HFF-Myc (cell line): ENCODE results near the gene RPS27A.
"Not testable (repeated sequence)": the region's sequence is repeated elsewhere in the genome, so short reads cannot be mapped to it uniquely, and the experiment has no call there.

ENCODE experiments used
- DNase-seq: peaks from one replicate; pipeline ENCODE4 v3.0.0-alpha.2; 2011; ENCODE audit warnings: low read depth; ENCODE audit errors: extremely low read depth
- H3K4me3 ChIP-seq: replicated peaks from 2 replicates; pipeline ENCODE4 v1.5.1; 2011; ENCODE audit warnings: low read depth, mild to moderate bottlenecking, control low read depth, low read length
- TF ChIP-seq, protein P1 (sequence below): IDR thresholded peaks from 2 replicates; pipeline ENCODE4 v1.5.1; 2012; ENCODE audit warnings: mild to moderate bottlenecking, low read depth, low read length, control low read depth; ENCODE audit errors: missing control alignments

RPS27A gene

GRCh38 chr2:55223958-55224760 is 8.3 kb upstream of the RPS27A start:
- peak overlapping the region; percentile 44; the same call in 1 of the 2 replicates for H3K4me3 ChIP-seq
- DNase-seq = no peak
- TF ChIP-seq, protein P1, sequence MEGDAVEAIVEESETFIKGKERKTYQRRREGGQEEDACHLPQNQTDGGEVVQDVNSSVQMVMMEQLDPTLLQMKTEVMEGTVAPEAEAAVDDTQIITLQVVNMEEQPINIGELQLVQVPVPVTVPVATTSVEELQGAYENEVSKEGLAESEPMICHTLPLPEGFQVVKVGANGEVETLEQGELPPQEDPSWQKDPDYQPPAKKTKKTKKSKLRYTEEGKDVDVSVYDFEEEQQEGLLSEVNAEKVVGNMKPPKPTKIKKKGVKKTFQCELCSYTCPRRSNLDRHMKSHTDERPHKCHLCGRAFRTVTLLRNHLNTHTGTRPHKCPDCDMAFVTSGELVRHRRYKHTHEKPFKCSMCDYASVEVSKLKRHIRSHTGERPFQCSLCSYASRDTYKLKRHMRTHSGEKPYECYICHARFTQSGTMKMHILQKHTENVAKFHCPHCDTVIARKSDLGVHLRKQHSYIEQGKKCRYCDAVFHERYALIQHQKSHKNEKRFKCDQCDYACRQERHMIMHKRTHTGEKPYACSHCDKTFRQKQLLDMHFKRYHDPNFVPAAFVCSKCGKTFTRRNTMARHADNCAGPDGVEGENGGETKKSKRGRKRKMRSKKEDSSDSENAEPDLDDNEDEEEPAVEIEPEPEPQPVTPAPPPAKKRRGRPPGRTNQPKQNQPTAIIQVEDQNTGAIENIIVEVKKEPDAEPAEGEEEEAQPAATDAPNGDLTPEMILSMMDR = no peak

GRCh38 chr2:55224761-55225261 is 7.7 kb upstream of the RPS27A start:
- DNase-seq = no peak
- no peak overlapping the region for H3K4me3 ChIP-seq
- TF ChIP-seq, protein P1 = no peak

DNA sequence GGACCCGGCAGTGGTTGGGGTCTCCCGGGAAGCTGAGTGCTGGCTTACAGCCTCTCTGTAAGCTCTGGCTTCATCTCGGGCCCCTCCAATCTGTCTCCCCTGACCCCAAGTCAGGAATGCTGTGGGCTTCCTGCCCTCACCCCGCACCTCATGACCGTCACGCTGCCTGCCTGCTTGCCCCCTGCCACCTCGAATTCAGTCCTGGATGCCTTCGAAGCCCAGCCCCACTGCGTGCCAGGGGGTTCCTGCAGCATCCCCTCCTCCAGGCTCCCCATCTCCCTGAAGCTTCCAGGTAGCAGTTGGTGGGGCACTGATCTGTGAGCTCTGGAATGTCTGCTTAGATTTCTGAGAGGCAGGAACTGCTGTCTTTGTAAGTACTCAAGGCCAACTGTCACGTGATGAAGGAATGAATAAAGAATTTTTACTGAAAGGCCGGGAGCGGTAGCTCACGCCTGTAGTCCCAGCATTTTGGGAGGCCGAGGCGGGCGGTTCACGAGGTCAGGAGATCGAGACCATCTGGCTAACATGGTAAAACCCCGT is 6.9 kb upstream of the RPS27A start:
- DNase-seq = no peak
- TF ChIP-seq, protein P1 = no peak
- H3K4me3 ChIP-seq = no peak overlapping the region

- DNase-seq, H3K4me3 ChIP-seq: not testable (repeated sequence)
Observed at GRCh38 chr2:55227437-55228225, 4.9 kb upstream of the RPS27A start.

- DNase-seq = no peak
- TF ChIP-seq, protein P1 = no peak
- no peak overlapping the region for H3K4me3 ChIP-seq
Observed at GRCh38 chr2:55228226-55228563, 4.3 kb upstream of the RPS27A start.

GRCh38 chr2:55229221-55229620 is 3.3 kb upstream of the RPS27A start:
- no peak for DNase-seq
- no peak overlapping the region for H3K4me3 ChIP-seq
- TF ChIP-seq, protein P1 = no peak

DNA sequence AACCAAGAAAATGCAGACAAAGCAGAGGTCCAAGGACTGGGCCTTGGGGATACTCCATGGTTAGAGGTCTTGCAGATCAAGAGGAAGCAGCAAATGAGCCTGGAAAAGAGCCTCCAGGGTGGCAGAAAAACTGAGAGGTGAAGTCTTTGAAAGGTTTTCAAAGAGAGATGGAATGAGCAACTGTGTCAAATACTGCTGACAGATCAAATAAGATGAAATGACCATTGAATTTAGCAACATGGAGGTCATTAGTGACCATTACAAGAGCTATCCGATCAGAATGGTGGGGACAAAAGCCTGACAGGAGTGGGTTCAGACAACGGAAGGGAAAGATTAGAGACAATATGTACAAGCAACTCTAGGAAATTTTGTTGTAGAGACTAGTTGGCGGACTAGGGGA is 1.9 kb upstream of the RPS27A start:
- DNase-seq = no peak
- TF ChIP-seq, protein P1 = no peak
- H3K4me3 ChIP-seq = peak overlapping the region; percentile 86; the same call in 1 of the 2 replicates
